Esophagus squamous epithelium (tissue), 5 donors: ENCODE measurements around the gene AQP9. TPM values are rescaled to one million over a fixed set of nuclear protein-coding genes. Genes with fewer than 3 reads are reported as not detected.

ENCODE experiments used
- DNase-seq: peaks from one replicate; lab custom pipeline; 2025; lab: John Stamatoyannopoulos, UW
- H3K27ac ChIP-seq, 4 donors: fragments of 200-600 bp; sonication (generic); one replicate each; pipeline ENCODE4 v1.5.1; 2016 to 2019; ENCODE audit warnings: mild to moderate bottlenecking in 1 of 4
- H3K27me3 ChIP-seq, 4 donors: fragments of 200-600 bp; sonication (generic); 1 replicate in 3 of 4; 2 replicates in 1 of 4; pipeline versions ENCODE4 v1.5.1 to v1.6.0; 2017 to 2021; ENCODE audit warnings: antibody characterized with exemption in 1 of 4
- H3K36me3 ChIP-seq, 3 donors: fragments of 200-600 bp; sonication (generic); one replicate each; pipeline ENCODE4 v1.5.1; 2016 to 2019
- H3K4me1 ChIP-seq, 3 donors: fragments of 200-600 bp; sonication (generic); one replicate each; pipeline ENCODE4 v1.5.1; 2017 to 2019
- H3K4me3 ChIP-seq, 4 donors: fragments of 200-600 bp; sonication (generic); 1 replicate in 3 of 4; 2 replicates in 1 of 4; pipeline ENCODE4 v1.5.1; 2016 to 2019; ENCODE audit warnings: mild to moderate bottlenecking in 2 of 4, moderate library complexity in 1 of 4
- H3K9me3 ChIP-seq, 3 donors: fragments of 200-600 bp; sonication (generic); one replicate each; pipeline ENCODE4 v1.5.1; 2016 to 2019
- POLR2A ChIP-seq, 4 donors: fragments of 450-650 bp; IDR thresholded peaks; one replicate each; pipeline ENCODE4 v1.6.1; 2017; ENCODE audit warnings: antibody characterized with exemption in 4 of 4, mild to moderate bottlenecking in 4 of 4, moderate library complexity in 3 of 4
- WGBS, 2 donors: methylation state at CpG; one replicate each; pipeline ENCODE4 v1.1.5; 2018; 5-methylcytosine and 5-hydroxymethylcytosine counted together
- intact Hi-C: fragments of 100-400 bp; cut with DNase I; formaldehyde crosslinking; loops from one replicate; pipeline ENCODE4 v1.15.0; 2022
- total RNA-seq, 4 donors: library from RNA; depleted of rRNA; stranded (reverse); fragments of >200 nt; gene quantifications; one replicate each; pipeline ENCODE4 v1.1.0, GENCODE V29; 2016
- TF ChIP-seq, protein P1 (sequence below), 6 experiments: fragments of 450-650 bp in 4 of 6; fragments of 200-600 bp in 2 of 6; sonication (generic) in 2 of 6; IDR thresholded peaks; one replicate each; pipeline ENCODE4 v1.5.1; 2016 to 2019; ENCODE audit warnings: antibody characterized with exemption in 6 of 6, mild to moderate bottlenecking in 4 of 6, moderate library complexity in 4 of 6
- donor health status: DM: yes; HTN: yes; CAD: no.

The AQP9 gene
- total RNA-seq, 4 donors from 2014 or later = 0.38 to 2.0 (median 1.9) TPM; not detected in 1

DNA sequence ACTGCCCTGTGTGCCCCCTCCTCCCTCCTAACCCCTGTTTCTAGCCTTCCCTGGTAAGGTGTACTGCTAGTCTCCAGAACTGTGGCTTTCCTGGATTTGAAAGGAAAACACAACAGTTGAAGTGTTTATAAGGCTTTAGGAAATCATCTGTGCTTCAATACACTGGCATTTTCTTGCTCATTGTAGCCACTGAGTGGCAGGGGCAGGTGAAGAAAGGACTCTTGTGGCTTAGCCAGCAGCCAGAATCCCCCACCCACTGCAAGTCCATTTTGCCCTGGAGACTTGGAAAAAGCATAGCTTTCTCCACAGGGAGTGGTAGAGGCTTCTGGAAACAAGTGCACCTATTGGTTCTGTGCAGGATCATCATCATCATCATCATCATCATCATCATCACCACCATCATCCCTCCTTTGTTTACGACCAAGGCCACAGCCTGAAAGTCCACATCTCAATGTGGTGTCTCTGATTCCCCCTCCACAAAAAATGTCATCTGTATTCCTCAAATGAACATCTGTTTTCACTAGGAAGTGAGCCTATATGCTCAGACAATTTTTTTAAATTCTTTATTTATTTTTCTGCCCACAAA is 33.4 kb downstream of the AQP9 start:
- Histone ChIP-seq H3K9me3 (no peaks in the 10 kb centered on the region), H3K4me1 (no peaks in the 10 kb centered on the region), H3K4me3 (no peak overlapping the region), H3K27me3 (peaks cover 0 to 47% (median 0%) of the 10 kb centered on the region in 4 donors), H3K27ac (no peak overlapping the region), H3K36me3 (no peaks in the 10 kb centered on the region)
- 89 to 94% methylated on average over 1 of the region's 1 CpG for WGBS, 2 donors
- TF ChIP-seq, protein P1, sequence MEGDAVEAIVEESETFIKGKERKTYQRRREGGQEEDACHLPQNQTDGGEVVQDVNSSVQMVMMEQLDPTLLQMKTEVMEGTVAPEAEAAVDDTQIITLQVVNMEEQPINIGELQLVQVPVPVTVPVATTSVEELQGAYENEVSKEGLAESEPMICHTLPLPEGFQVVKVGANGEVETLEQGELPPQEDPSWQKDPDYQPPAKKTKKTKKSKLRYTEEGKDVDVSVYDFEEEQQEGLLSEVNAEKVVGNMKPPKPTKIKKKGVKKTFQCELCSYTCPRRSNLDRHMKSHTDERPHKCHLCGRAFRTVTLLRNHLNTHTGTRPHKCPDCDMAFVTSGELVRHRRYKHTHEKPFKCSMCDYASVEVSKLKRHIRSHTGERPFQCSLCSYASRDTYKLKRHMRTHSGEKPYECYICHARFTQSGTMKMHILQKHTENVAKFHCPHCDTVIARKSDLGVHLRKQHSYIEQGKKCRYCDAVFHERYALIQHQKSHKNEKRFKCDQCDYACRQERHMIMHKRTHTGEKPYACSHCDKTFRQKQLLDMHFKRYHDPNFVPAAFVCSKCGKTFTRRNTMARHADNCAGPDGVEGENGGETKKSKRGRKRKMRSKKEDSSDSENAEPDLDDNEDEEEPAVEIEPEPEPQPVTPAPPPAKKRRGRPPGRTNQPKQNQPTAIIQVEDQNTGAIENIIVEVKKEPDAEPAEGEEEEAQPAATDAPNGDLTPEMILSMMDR (IDR thresholded peaks at IDR 0.05) = no peak
- TF ChIP-seq POLR2A (IDR thresholded peaks at IDR 0.05) = no peak
- no peak for DNase-seq
- intact Hi-C loops = no loop called here

DNA sequence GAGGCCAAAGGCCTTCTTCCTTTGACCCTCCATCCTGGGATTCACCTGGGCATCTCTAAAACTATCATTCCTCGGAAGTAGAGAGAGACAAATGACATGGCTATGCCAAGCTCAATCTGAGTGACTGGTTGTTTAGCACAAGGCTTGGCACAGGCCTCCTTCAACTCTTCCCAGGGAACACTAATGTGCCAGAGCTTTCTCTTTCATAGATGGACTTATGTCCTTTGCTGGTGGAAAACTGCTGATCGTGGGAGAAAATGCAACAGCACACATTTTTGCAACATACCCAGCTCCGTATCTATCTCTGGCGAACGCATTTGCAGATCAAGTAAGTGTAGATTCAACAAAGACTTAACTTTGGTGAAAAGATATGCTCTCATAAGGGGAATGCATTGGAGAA is 36.5 kb downstream of the AQP9 start:
- TF ChIP-seq POLR2A (IDR thresholded peaks at IDR 0.05) = no peak
- TF ChIP-seq, protein P1 (IDR thresholded peaks at IDR 0.05) = no peak

DNA sequence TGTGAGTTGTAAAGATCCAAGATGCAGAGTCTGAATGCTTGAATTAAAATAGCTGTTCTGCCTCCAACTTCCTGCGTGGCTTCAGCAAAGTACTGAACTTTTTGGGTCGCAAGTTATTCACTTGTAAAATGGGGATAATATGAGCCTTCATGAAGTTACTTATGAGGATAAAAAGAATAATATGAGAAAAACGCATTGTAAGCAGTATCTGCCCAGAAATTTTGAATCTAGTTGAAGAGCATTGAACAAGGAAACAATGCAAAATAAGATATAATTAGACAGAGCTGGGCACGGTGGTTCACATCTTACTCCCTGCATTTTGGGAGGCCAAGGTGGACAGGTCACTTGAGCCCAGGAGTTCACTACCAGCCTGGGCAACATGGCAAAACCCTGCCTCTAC is 37.8 kb downstream of the AQP9 start:
- peaks cover 0 to 33% (median 0%) of the 10 kb centered on the region in 4 donors for H3K27me3 ChIP-seq
- no peaks in the 10 kb centered on the region for H3K9me3 ChIP-seq
- H3K4me3 ChIP-seq = no peak overlapping the region
- no peaks in the 10 kb centered on the region for H3K36me3 ChIP-seq
- intact Hi-C loops = no loop called here
- 77 to 81% methylated on average over 4 of the region's 4 CpGs for WGBS, 2 donors
- no peaks in the 10 kb centered on the region for H3K4me1 ChIP-seq
- DNase-seq = no peak
- TF ChIP-seq, protein P1 (IDR thresholded peaks at IDR 0.05) = no peak
- TF ChIP-seq POLR2A (IDR thresholded peaks at IDR 0.05) = no peak
- no peak overlapping the region for H3K27ac ChIP-seq

More for the DNA sequence above, 36.5 kb downstream of the AQP9 start:
- intact Hi-C loops = no loop called here
- H3K27me3 ChIP-seq = peaks cover 0 to 29% (median 0%) of the 10 kb centered on the region in 4 donors
- no peaks in the 10 kb centered on the region for H3K4me1 ChIP-seq
- DNase-seq = no peak
- H3K4me3 ChIP-seq = no peak overlapping the region
- no peak overlapping the region for H3K27ac ChIP-seq
- H3K9me3 ChIP-seq = no peaks in the 10 kb centered on the region
- 88 to 92% methylated on average over 4 to 5 of the region's 5 CpGs for WGBS, 2 donors
- H3K36me3 ChIP-seq = no peaks in the 10 kb centered on the region

DNA sequence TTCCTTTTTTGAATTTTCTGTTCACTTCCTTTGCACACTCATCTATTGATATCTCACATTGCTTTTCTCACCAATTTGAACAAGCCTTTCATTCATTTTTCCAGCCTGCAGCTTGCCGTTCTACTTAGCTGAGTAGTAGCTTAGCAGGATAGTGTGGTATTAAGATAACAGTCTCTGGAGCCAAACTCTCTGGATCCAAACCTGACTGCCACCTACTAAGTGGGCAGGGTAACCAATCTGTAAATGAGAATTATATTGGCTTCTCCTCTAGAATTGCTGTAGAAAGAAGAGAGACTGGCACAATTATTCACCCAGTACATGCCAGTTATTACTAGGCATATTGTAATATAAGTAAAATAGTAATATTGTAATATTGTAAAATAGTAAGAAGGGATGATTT is 40.5 kb downstream of the AQP9 start:
- Histone ChIP-seq H3K4me1 (no peaks in the 10 kb centered on the region), H3K27me3 (peaks cover 0 to 25% (median 0%) of the 10 kb centered on the region in 4 donors), H3K4me3 (no peak overlapping the region), H3K36me3 (no peaks in the 10 kb centered on the region), H3K9me3 (no peaks in the 10 kb centered on the region), H3K27ac (no peak overlapping the region)
- 69 to 91% methylated on average over 1 of the region's 1 CpG for WGBS, 2 donors
- intact Hi-C loops = no loop called here
- TF ChIP-seq POLR2A (IDR thresholded peaks at IDR 0.05) = no peak
- TF ChIP-seq, protein P1 (IDR thresholded peaks at IDR 0.05) = no peak
- DNase-seq = no peak

DNA sequence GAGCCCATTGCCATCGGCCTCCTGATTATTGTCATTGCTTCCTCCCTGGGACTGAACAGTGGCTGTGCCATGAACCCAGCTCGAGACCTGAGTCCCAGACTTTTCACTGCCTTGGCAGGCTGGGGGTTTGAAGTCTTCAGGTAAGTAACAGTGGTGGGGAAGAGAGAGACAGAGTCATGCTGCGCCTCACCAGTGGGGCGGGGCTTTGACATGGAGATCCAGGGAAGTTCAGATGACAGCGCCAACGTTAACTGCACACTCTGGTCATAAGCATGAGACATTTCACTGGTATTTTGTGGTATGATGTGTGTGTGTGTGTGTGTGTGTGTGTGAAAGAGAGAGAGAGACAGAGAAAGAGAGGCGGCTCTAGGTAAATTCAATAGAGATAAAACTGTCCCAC is 41.0 kb downstream of the AQP9 start:
- Histone ChIP-seq H3K9me3 (no peaks in the 10 kb centered on the region), H3K36me3 (no peaks in the 10 kb centered on the region), H3K27me3 (peaks cover 0 to 24% (median 0%) of the 10 kb centered on the region in 4 donors), H3K27ac (no peak overlapping the region), H3K4me1 (no peaks in the 10 kb centered on the region), H3K4me3 (no peak overlapping the region)
- 72 to 93% methylated on average over 2 to 6 of the region's 7 CpGs for WGBS, 2 donors
- no peak for TF ChIP-seq POLR2A (IDR thresholded peaks at IDR 0.05)
- TF ChIP-seq, protein P1 (IDR thresholded peaks at IDR 0.05) = no peak
- no peak for DNase-seq
- intact Hi-C loops = no loop called here
